HCT116 (cell line): ENCODE measurements around the gene PRSS2. TPM values are rescaled to one million over a fixed set of nuclear protein-coding genes. Genes with fewer than 3 reads are reported as not detected.

Source experiments
- ATAC-seq: fragments of 200-7000 bp; cut with Tn5 transposase; 2 replicates; pipeline ENCODE4 v1.9.1; 2020; ENCODE audit warnings: mild to moderate bottlenecking, moderate library complexity
- BruUV-seq: library from RNA; stranded (reverse); fragments of 400-500 nt; replicated peaks from 2 replicates; lab custom pipeline; 2021; lab: Mats Ljungman, UMichigan
- CTCF ChIA-PET: fragments of 300-600 bp; sonication (Branson Sonifier 250); formaldehyde crosslinking; loops from one replicate; lab custom pipeline; 2021; ENCODE audit warnings: antibody characterized with exemption; lab: Charles Lee
- POLR2A ChIA-PET: fragments of 300-600, 350-600 bp; sonication (Branson Sonifier 250); formaldehyde crosslinking; loops from one replicate; lab custom pipeline; 2021; ENCODE audit warnings: antibody characterized with exemption; lab: Charles Lee
- RAD21 ChIA-PET, 2 experiments: fragments of 300-600 bp; sonication (Branson Sonifier 250); formaldehyde crosslinking; loops; one replicate each; lab custom pipeline; 2023; ENCODE audit warnings: low total read pairs in 2 of 2; ENCODE audit not compliant: uncharacterized antibody in 2 of 2, unreplicated experiment in 2 of 2, low non-redundant PET in 1 of 2; lab: Charles Lee
- DNase-seq: peaks from one replicate; pipeline ENCODE4 v3.0.0-alpha.2; 2010; ENCODE audit warnings: low read depth, low spot score
- H2AFZ ChIP-seq: fragments of 200-600 bp; shearing (Covaris generic), sonication (generic); 2 replicates; pipeline ENCODE4 v1.6.1; 2017; ENCODE audit warnings: low read depth, mixed run types, mixed read lengths, antibody characterized with exemption, low read length; ENCODE audit not compliant: poor library complexity, severe bottlenecking
- H3K27ac ChIP-seq: 2 replicates; pipeline ENCODE4 v1.5.1; 2012; ENCODE audit warnings: low read depth, low read length
- H3K27me3 ChIP-seq: fragments of 200-600 bp; sonication (generic); 2 replicates; pipeline ENCODE4 v1.6.1; 2016; ENCODE audit warnings: mixed run types, low read length, mixed read lengths; ENCODE audit not compliant: insufficient read depth
- H3K36me3 ChIP-seq, 2 experiments: fragments of 200-500 bp in 1 of 2; fragments of 200-600 bp in 1 of 2; sonication (Bioruptor generic) in 1 of 2; sonication (generic) in 1 of 2; 2 replicates each; pipeline versions ENCODE4 v1.5.1 to v1.6.1; 2014 to 2016; ENCODE audit warnings: low read length in 2 of 2, inconsistent platforms in 1 of 2, mixed read lengths in 1 of 2, mixed run types in 1 of 2; ENCODE audit not compliant: insufficient read depth in 2 of 2, control insufficient read depth in 1 of 2
- H3K4me1 ChIP-seq, 2 experiments: fragments of 200-600 bp in 1 of 2; sonication (generic) in 1 of 2; 2 replicates each; pipeline versions ENCODE4 v1.5.1 to v1.6.1; 2012 to 2017; ENCODE audit warnings: low read length in 2 of 2, inconsistent platforms in 1 of 2, mild to moderate bottlenecking in 1 of 2, mixed read lengths in 1 of 2, mixed run types in 1 of 2, moderate library complexity in 1 of 2; ENCODE audit not compliant: insufficient read depth in 2 of 2, control insufficient read depth in 1 of 2
- H3K4me2 ChIP-seq: fragments of 200-600 bp; sonication (generic); 2 replicates; pipeline ENCODE4 v1.6.1; 2017; ENCODE audit warnings: mixed run types, low read length, mixed read lengths
- H3K4me3 ChIP-seq, 2 experiments: fragments of 200-600 bp in 1 of 2; sonication (generic) in 1 of 2; replicated peaks in 1 of 2; 2 replicates each; pipeline ENCODE4 v1.5.1; 2011 to 2016; ENCODE audit warnings: low read length in 2 of 2, control low read depth in 1 of 2, low read depth in 1 of 2, mild to moderate bottlenecking in 1 of 2, mixed read lengths in 1 of 2, mixed run types in 1 of 2
- H3K79me2 ChIP-seq: fragments of 200-600 bp; sonication (generic); 2 replicates; pipeline ENCODE4 v1.6.1; 2017; ENCODE audit warnings: mild to moderate bottlenecking, mixed run types, low read length, moderate library complexity, mixed read lengths; ENCODE audit not compliant: insufficient read depth
- H3K9ac ChIP-seq: fragments of 200-600 bp; sonication (generic); 2 replicates; pipeline ENCODE4 v1.6.1; 2016; ENCODE audit warnings: low read length, mixed read lengths
- H3K9me2 ChIP-seq: fragments of 200-600 bp; sonication (generic), shearing (Covaris generic); 2 replicates; pipeline ENCODE4 v1.6.1; 2017; ENCODE audit warnings: mixed run types, mild to moderate bottlenecking, moderate library complexity; ENCODE audit not compliant: insufficient read depth
- H3K9me3 ChIP-seq, 2 experiments: fragments of 200-500 bp in 1 of 2; fragments of 200-600 bp in 1 of 2; sonication (Bioruptor generic) in 1 of 2; sonication (generic) in 1 of 2; 2 replicates each; pipeline ENCODE4 v1.6.1; 2014 to 2017; ENCODE audit warnings: low read length in 2 of 2, mixed read lengths in 2 of 2, inconsistent platforms in 1 of 2, low read depth in 1 of 2, mild to moderate bottlenecking in 1 of 2, mixed run types in 1 of 2, moderate library complexity in 1 of 2; ENCODE audit not compliant: control insufficient read depth in 1 of 2, insufficient read depth in 1 of 2
- H4K20me1 ChIP-seq: fragments of 200-600 bp; sonication (generic), shearing (Covaris generic); 2 replicates; pipeline ENCODE4 v1.6.1; 2017; ENCODE audit warnings: mixed run types, mild to moderate bottlenecking, moderate library complexity; ENCODE audit not compliant: insufficient read depth
- ATF3 ChIP-seq: IDR thresholded peaks from 2 replicates; pipeline ENCODE4 v1.6.1; 2012
- CBX3 ChIP-seq: IDR thresholded peaks from 2 replicates; pipeline ENCODE4 v1.6.1; 2012; ENCODE audit warnings: low read depth
- CTCF ChIP-seq, 3 experiments: fragments of 200-600 bp in 1 of 3; sonication (generic) in 1 of 3; IDR thresholded peaks in 2 of 3; conservative IDR thresholded peaks in 1 of 3; 2 replicates each; pipeline ENCODE4 v1.5.1; 2012 to 2017; ENCODE audit warnings: low read depth in 2 of 3, low read length in 2 of 3, antibody characterized with exemption in 1 of 3, borderline replicate concordance in 1 of 3, control low read depth in 1 of 3, mild to moderate bottlenecking in 1 of 3, mixed read lengths in 1 of 3, mixed run types in 1 of 3, moderate library complexity in 1 of 3; ENCODE audit not compliant: insufficient read depth in 1 of 3
- EGR1 ChIP-seq: IDR thresholded peaks from 2 replicates; pipeline ENCODE4 v1.6.1; 2012; ENCODE audit warnings: low read depth
- FOSL1 ChIP-seq: IDR thresholded peaks from 2 replicates; pipeline ENCODE4 v1.6.1; 2012; ENCODE audit warnings: low read depth
- JUND ChIP-seq: IDR thresholded peaks from 2 replicates; pipeline ENCODE4 v1.6.1; 2012
- POLR2AphosphoS5 ChIP-seq: IDR thresholded peaks from 2 replicates; pipeline ENCODE4 v1.6.1; 2011; ENCODE audit warnings: mild to moderate bottlenecking, low read depth, low read length, moderate library complexity
- SRF ChIP-seq: IDR thresholded peaks from 2 replicates; pipeline ENCODE4 v1.6.1; 2012; ENCODE audit warnings: low read depth
- YY1 ChIP-seq: IDR thresholded peaks from 2 replicates; pipeline ENCODE4 v1.6.1; 2011; ENCODE audit warnings: low read length, low read depth, moderate library complexity, mild to moderate bottlenecking; ENCODE audit not compliant: insufficient replicate concordance; ENCODE audit errors: extremely low read depth
- ZFX ChIP-seq: fragments of 450-650 bp; IDR thresholded peaks from 2 replicates; pipeline ENCODE4 v1.6.1; 2017
- ZNF274 ChIP-seq: fragments of 200-500 bp; sonication (Bioruptor generic); IDR thresholded peaks from 2 replicates; pipeline ENCODE4 v1.6.1; 2014; ENCODE audit warnings: mild to moderate bottlenecking, low read depth, low read length, inconsistent platforms
- intact Hi-C: fragments of 100-400 bp; cut with micrococcal nuclease; formaldehyde crosslinking; loops from 2 replicates; pipeline ENCODE4 v1.10.0; 2022
- total RNA-seq: library from RNA; stranded (reverse); gene quantifications from one replicate; pipeline ENCODE4 v1.2.1, GENCODE V29; 2021; ENCODE audit not compliant: unreplicated experiment
- TF ChIP-seq, protein P1 (sequence below): IDR thresholded peaks from 2 replicates; pipeline ENCODE4 v1.6.1; 2012

PRSS2 gene
- total RNA-seq, 1 experiment from 2014 or later: 36.8 TPM

DNA sequence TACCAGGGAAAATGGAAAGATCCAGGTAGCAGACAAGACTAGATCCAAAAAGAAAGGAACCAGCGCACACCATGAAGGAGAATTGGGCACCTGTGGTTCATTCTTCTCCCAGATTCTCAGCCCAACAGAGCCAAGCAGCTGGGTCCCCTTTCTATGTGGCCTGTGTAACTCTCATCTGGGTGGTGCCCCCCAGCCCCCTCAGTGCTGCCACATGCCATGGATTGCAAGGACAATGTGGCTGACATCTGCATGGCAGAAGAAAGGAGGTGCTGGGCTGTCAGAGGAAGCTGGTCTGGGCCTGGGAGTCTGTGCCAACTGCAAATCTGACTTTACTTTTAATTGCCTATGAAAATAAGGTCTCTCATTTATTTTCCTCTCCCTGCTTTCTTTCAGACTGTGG lies 21.4 kb downstream of the PRSS2 start:
- no peaks in the 10 kb centered on the region for H4K20me1 ChIP-seq
- no peaks in the 10 kb centered on the region for H3K79me2 ChIP-seq
- H3K27me3 ChIP-seq: no peaks in the 10 kb centered on the region
- H3K4me2 ChIP-seq: no peak overlapping the region
- RAD21 ChIA-PET: no interaction called here
- no peaks in the 10 kb centered on the region for H3K36me3 ChIP-seq
- no peaks in the 10 kb centered on the region for H3K9me3 ChIP-seq
- no peak for DNase-seq
- POLR2A ChIA-PET: no interaction called here
- no peak for TF ChIP-seq FOSL1
- TF ChIP-seq SRF: no peak
- no peak for TF ChIP-seq CTCF (IDR thresholded peaks at IDR 0.05 in 2 of 3, conservative IDR thresholded peaks at IDR 0.05 in 1 of 3; ENCODE audit: borderline replicate concordance in 1 of 3, insufficient read depth in 1 of 3, low read depth in 2 of 3, low read length in 2 of 3)
- no peak for TF ChIP-seq JUND
- no peak for TF ChIP-seq ZFX
- no peak for TF ChIP-seq ATF3
- TF ChIP-seq, protein P1, sequence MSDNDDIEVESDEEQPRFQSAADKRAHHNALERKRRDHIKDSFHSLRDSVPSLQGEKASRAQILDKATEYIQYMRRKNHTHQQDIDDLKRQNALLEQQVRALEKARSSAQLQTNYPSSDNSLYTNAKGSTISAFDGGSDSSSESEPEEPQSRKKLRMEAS: no peak
- no peak for TF ChIP-seq POLR2AphosphoS5
- TF ChIP-seq EGR1: no peak
- TF ChIP-seq CBX3: no peak
- no peak for TF ChIP-seq YY1
- TF ChIP-seq ZNF274: no peak
- no peak overlapping the region for H2AFZ ChIP-seq
- no peak for ATAC-seq
- H3K9me2 ChIP-seq: no peaks in the 10 kb centered on the region
- no peaks in the 10 kb centered on the region for H3K4me1 ChIP-seq
- H3K27ac ChIP-seq: no peak overlapping the region
- no peak overlapping the region for H3K4me3 ChIP-seq
- no peak overlapping the region for H3K9ac ChIP-seq
- intact Hi-C loops: no loop called here
- CTCF ChIA-PET: interaction anchor here (1.8 kb wide), 1 partner anchor 9 kb away, joined by 8 read pairs; no protein-coding TSS in a partner anchor
- no TSS peak for BruUV-seq
